ENCODE results near the gene PTTG2.

- no peak for TF ChIP-seq CTCF (IDR thresholded peaks at IDR 0.05)
- TF ChIP-seq POLR2A (IDR thresholded peaks at IDR 0.05), result no peak
- TF ChIP-seq EP300 (IDR thresholded peaks at IDR 0.05), result no peak
These were observed 21.9 kb downstream of the PTTG2 start for GRCh38 chr4:37981844-37982720.

All from gastroesophageal sphincter (tissue), 3 donors.